ENCODE results near the gene PTPN6.

PTPN6 gene

DNA sequence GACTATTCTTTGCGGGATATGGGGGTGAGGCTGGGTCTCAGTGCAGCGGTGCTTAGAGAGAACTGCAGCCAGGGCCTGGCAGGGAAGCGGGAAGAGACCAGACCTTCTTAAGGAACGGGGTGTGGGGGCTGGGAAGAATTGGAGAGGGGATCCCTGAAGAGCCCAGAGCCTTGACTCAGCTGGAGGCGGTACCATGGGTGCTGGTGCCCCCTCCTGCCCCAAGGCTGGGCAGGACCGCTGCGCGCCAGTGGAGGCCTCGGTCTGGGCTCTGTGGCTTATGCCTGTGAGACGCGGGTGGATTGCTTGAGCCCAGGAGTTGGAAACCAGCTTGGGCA is 8.9 kb upstream of the PTPN6 start:
- no peak for DNase-seq

DNA sequence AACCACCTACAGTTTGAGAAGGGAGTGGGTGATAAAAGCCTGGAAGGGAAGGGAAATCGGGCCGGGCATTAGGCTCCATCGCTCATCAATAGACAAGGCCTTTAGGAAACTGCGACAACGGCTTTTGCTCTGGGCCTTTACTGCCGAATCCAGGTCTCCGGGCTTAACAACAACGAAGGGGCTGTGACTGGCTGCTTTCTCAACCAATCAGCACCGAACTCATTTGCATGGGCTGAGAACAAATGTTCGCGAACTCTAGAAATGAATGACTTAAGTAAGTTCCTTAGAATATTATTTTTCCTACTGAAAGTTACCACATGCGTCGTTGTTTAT is 7.8 kb upstream of the PTPN6 start:
- DNase-seq, result peak; percentile 91

- peak; percentile 95 for DNase-seq
Measured at GRCh38 chr12:6943722-6944380, 7.3 kb upstream of the PTPN6 start, which contains the start of the genes C12orf57 and RNU7-1. C12orf57 (plus strand) TSS chr12:6944022; CDS start chr12:6944122, 100 bp downstream. RNU7-1 (plus strand) TSS chr12:6943816.

GRCh38 chr12:6944381-6945186 is 6.6 kb upstream of the PTPN6 start:
- DNase-seq, result peak; percentile 63

GRCh38 chr12:6945613-6946012 is 5.5 kb upstream of the PTPN6 start:
- no peak for DNase-seq

DNA sequence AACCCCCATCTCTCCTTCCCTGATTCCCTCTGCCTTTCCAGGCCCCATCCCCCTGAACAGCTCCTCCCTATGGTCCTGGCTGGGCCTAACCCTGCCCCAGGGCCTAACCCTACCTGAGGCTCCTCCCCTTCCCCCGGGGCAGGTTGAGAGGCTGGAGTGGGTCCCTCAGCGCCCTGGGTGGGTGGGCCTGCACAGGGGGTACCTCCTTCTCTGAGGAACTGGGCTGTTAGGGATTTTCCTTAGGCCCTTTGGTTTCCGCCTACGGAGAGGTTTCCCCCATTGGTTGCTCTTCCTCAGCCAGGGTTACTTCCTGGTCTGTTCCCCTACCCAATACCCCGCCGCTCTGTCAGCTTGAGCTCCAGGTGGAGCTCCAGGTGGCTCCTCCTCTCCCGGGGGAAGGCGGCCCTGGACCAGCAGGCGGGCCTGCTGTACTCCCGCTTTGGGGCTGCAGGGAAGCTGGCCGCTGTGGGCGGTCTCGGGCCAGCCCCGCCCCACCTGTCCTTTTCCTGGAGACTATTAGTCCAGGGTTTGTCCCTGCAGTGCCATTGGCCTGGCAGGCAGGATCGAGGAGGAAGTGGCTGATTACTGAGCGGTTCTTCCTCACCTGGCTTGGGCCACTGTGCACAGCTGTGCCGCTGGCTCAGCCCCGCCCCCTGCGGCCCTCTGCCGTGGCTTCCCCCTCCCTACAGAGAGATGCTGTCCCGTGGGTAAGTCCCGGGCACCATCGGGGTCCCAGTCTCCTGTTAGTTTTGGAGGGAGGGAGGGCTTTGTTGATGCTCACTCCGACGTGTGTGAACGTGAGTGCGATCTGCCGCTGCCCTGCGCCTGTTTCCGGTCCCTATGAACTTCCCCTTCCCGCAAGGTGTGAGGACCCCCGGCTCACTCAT is 4.9 kb upstream of the PTPN6 start:
- no peak for DNase-seq

DNA sequence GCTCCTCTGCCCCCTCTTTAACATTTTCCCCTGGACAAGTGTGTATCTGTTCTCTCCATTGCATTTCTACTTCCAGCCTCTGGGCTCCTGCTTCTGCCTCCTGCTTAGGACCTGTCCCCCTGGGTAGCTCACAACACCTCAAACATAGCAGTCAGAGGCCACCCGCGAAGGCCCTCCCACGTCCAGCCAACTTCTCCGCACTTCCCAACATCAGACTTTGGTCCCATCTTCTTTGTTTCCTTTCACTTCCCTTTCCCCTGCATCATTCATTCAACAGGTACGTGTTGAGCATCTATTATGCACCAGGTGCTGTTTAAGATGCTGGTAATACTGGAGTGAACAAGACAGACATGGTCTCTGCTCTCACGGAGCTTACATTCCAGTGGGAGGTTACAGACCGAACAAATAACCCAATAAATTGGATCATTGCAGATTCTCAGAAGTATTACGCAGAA is 4.2 kb upstream of the PTPN6 start:
- DNase-seq, result no peak

GRCh38 chr12:6947615-6948014 is 3.5 kb upstream of the PTPN6 start:
- DNase-seq, result no peak

- DNase-seq, result no peak
Measured at GRCh38 chr12:6948873-6949594, 2.1 kb upstream of the PTPN6 start.

DNA sequence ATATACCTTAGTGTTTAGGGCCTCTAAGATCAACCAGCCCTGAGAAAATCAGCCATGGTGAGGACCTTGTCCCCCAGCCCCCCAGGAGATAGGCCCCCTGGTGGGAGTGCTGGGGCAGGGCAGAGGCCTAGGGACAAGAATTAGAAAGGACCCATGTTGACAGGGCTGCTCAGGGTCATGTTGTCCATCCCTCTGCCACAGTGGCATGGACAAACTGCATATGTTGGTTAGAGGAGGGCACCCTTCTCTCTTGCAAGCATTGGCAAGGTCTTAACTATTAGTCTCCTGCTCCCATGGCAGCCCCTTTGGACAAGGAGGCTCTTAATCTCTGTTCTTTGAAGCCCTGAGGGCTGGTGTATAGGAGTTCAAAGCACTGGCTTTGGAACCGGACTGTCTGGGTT is 755 bp upstream of the PTPN6 start:
- no peak for DNase-seq

DNA sequence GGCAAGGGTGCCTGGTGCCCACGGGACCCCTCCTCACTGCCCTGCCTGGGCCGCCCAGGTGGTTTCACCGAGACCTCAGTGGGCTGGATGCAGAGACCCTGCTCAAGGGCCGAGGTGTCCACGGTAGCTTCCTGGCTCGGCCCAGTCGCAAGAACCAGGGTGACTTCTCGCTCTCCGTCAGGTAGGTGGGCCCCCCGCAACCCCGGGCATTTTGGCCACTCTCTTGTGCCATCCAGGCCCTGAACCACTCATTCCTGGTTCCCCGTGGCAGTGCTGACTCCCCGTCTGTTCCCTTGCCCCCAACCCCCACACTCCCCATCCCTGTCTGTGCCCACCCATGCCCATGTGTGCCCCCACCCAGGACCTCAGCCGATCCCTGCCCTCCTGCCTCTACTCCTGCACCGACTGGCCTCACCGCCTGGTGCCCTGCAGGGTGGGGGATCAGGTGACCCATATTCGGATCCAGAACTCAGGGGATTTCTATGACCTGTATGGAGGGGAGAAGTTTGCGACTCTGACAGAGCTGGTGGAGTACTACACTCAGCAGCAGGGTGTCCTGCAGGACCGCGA is 480 bp downstream of the PTPN6 start:
- no peak for DNase-seq

GRCh38 chr12:6952121-6952862 is 1.1 kb downstream of the PTPN6 start:
- no peak for DNase-seq

DNA sequence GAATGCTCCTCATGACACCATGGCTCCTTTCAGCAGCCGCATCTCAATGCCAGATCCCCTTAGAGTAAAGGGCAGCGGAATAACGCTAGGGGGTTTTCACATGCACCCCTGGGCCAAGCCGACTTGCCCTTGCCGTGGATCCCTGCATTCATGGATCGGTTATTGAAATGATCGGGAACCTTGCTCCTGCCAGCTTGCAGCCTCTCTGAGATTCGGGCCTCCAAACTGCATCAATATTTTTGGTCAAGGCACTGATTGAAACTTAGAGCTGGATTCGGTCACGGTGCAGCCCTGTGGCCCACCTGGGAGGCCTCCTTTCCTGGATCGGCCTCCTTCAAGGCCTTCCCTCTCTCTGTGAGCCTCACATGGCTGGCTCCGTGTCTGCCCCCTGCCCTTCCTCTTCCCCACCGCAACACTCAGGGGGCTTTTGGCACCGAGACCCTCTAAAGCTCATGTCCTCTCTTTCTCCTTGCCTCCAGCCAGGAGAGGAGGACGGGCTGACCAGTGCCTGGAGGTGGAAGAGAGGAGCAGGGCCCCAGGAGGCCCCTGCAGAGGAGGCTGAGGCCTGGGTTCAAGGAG is 1.8 kb downstream of the PTPN6 start:
- no peak for DNase-seq

DNA sequence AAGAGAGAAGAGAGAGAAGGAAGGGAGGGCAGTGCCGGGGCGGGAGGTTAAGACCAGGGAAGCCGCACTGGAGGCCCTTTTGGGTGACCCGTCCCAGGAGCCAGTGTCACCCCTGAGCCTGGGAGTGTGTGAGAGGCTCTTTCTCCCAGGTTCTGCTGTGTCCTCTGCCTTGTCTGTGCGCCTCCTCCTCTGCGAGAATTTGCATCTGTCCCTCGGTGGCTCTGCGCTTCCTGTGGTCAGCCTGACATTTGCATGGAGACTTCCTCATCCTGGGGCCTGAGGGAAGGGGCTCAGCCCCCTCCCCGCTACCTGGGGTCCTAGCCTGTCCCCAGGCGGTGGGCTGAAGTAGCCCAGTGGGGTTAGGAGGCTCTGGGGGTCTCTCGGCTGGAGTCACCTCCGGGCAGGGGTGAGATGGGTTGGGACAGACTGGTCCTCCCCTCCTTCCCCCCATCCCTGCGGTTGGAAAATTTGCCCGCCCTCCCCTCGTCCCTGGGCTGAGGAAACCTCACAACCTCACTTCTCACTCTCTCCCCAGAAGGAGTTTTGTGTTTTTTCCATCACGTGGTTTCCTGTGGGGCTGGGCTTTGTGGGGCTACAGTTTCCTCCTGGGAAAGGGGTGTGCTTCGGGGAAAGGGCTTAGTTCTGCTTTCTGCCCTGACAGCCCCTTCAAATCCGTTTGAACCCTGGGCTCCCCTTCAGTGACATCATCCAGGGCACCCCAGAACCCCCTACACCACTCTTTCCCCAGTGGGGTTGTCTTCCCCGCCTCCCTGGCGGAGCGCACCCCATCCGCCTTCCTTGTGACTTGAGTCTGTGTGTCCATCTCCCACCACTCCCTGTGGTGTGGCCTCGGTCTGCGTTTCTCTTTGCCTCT is 2.5 kb downstream of the PTPN6 start:
- peak; percentile 87 for DNase-seq

- DNase-seq, result no peak
Measured at GRCh38 chr12:6954316-6955107, 3.4 kb downstream of the PTPN6 start.

GRCh38 chr12:6955108-6956020 is 4.2 kb downstream of the PTPN6 start:
- DNase-seq, result no peak

- no peak for DNase-seq
Measured at GRCh38 chr12:6956021-6956727, 5.0 kb downstream of the PTPN6 start.
